ENCODE results near the gene EXPH5. TPM values are rescaled to one million over a fixed set of nuclear protein-coding genes. Genes with fewer than 3 reads are reported as not detected.

The EXPH5 gene
- total RNA-seq, 1 donor from 2014 or later = 0.59 TPM

- Mint-ChIP-seq H3K27me3 (ENCODE audit: unreplicated experiment) (peaks cover 7% of the 10 kb centered on the region), H3K36me3 (ENCODE audit: unreplicated experiment) (peaks cover 2% of the 10 kb centered on the region), H3K9me3 (ENCODE audit: unreplicated experiment) (peaks cover 4% of the 10 kb centered on the region), H3K27ac (ENCODE audit: unreplicated experiment) (no peak overlapping the region), H3K4me3 (ENCODE audit: unreplicated experiment) (no peak overlapping the region), H3K4me1 (ENCODE audit: unreplicated experiment) (no peaks in the 10 kb centered on the region)
- TF ChIP-seq, protein P1, sequence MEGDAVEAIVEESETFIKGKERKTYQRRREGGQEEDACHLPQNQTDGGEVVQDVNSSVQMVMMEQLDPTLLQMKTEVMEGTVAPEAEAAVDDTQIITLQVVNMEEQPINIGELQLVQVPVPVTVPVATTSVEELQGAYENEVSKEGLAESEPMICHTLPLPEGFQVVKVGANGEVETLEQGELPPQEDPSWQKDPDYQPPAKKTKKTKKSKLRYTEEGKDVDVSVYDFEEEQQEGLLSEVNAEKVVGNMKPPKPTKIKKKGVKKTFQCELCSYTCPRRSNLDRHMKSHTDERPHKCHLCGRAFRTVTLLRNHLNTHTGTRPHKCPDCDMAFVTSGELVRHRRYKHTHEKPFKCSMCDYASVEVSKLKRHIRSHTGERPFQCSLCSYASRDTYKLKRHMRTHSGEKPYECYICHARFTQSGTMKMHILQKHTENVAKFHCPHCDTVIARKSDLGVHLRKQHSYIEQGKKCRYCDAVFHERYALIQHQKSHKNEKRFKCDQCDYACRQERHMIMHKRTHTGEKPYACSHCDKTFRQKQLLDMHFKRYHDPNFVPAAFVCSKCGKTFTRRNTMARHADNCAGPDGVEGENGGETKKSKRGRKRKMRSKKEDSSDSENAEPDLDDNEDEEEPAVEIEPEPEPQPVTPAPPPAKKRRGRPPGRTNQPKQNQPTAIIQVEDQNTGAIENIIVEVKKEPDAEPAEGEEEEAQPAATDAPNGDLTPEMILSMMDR (IDR thresholded peaks at IDR 0.05) = no peak
- no peak for DNase-seq (ENCODE audit: extremely low spot score, unreplicated experiment)
Observed at GRCh38 chr11:108622341-108622740, 28.8 kb upstream of the EXPH5 start.

GRCh38 chr11:108620958-108621772 is 27.6 kb upstream of the EXPH5 start:
- Mint-ChIP-seq H3K4me1 (ENCODE audit: unreplicated experiment) (no peaks in the 10 kb centered on the region), H3K27ac (ENCODE audit: unreplicated experiment) (no peak overlapping the region), H3K9me3 (ENCODE audit: unreplicated experiment) (peaks cover 4% of the 10 kb centered on the region), H3K4me3 (ENCODE audit: unreplicated experiment) (no peak overlapping the region), H3K27me3 (ENCODE audit: unreplicated experiment) (peaks cover 7% of the 10 kb centered on the region), H3K36me3 (ENCODE audit: unreplicated experiment) (peaks cover 2% of the 10 kb centered on the region)
- TF ChIP-seq, protein P1 (IDR thresholded peaks at IDR 0.05) = no peak
- no peak for DNase-seq (ENCODE audit: extremely low spot score, unreplicated experiment)

DNA sequence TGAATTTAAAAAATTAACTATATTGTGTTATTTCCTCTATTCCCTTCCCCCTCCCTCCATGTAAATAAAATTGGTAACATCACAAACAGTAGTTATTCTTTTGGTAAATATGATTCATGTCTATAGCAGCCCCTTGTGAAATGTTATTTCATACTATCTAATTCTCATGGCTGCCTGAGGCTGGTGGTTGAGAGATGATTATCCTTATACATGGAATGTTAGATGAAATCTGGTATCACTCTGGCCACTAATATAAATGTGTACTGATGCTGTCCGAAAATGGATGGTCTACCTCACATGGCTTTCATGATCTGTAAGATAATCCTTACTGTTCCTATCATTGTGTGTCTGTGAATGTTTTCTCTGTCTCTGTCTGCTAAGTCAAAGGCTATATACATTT is 25.0 kb upstream of the EXPH5 start:
- peaks cover 4% of the 10 kb centered on the region for H3K9me3 Mint-ChIP-seq (ENCODE audit: unreplicated experiment)
- H3K27ac Mint-ChIP-seq (ENCODE audit: unreplicated experiment) = no peak overlapping the region

DNA sequence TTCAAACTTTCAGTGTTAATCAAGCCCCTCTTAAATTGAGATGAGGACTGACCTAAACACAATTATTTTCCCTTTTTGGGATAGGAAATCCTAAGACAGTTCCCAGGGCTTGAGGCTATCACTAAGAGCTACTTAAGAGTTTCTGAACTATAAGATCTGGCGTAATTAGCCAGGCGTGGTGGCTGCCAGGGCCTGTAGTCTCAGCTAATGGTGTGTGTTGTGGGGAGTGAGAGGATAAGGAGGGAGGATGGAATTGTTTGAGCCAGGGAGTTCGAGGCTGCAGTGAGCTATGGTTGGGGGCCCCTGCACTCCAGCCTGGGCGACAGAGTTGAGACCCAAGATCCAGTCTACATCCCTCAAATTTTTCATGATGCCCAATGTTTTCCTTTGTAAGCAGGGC is 23.5 kb upstream of the EXPH5 start:
- H3K4me1 Mint-ChIP-seq (ENCODE audit: unreplicated experiment) = no peaks in the 10 kb centered on the region
- H3K27ac Mint-ChIP-seq (ENCODE audit: unreplicated experiment) = no peak overlapping the region
- H3K27me3 Mint-ChIP-seq (ENCODE audit: unreplicated experiment) = no peaks in the 10 kb centered on the region
- no peaks in the 10 kb centered on the region for H3K9me3 Mint-ChIP-seq (ENCODE audit: unreplicated experiment)
- H3K4me3 Mint-ChIP-seq (ENCODE audit: unreplicated experiment) = no peak overlapping the region
- DNase-seq (ENCODE audit: extremely low spot score, unreplicated experiment) = no peak
- H3K36me3 Mint-ChIP-seq (ENCODE audit: unreplicated experiment) = no peaks in the 10 kb centered on the region
- TF ChIP-seq, protein P1 (IDR thresholded peaks at IDR 0.05) = no peak

More for the DNA sequence above, 25.0 kb upstream of the EXPH5 start:
- no peak for DNase-seq (ENCODE audit: extremely low spot score, unreplicated experiment)
- Mint-ChIP-seq H3K4me3 (ENCODE audit: unreplicated experiment) (no peak overlapping the region), H3K27me3 (ENCODE audit: unreplicated experiment) (peaks cover 3% of the 10 kb centered on the region), H3K4me1 (ENCODE audit: unreplicated experiment) (no peaks in the 10 kb centered on the region), H3K36me3 (ENCODE audit: unreplicated experiment) (peaks cover 2% of the 10 kb centered on the region)
- TF ChIP-seq, protein P1 (IDR thresholded peaks at IDR 0.05) = no peak

DNA sequence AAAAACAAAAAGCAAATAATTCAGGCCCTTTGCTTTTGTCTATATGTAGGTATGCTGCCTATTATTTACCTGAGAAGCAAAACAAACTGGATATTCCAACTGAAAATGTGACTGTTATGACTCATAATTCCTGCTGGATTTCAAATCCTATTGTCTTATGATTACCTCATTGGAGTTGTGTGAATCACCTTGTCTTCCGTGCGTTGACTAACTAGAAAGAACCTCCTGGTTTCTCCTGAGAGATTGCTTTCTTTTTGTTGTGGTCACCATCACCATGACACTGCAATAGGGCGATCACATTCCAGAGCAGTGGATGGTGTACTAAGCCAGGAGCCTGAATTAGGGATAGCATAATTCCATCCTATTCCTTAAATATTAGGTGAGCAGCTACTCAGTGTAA is 23.0 kb upstream of the EXPH5 start:
- TF ChIP-seq, protein P1 (IDR thresholded peaks at IDR 0.05) = no peak
- Mint-ChIP-seq H3K27ac (ENCODE audit: unreplicated experiment) (no peak overlapping the region), H3K4me1 (ENCODE audit: unreplicated experiment) (no peaks in the 10 kb centered on the region), H3K27me3 (ENCODE audit: unreplicated experiment) (no peaks in the 10 kb centered on the region), H3K4me3 (ENCODE audit: unreplicated experiment) (no peak overlapping the region), H3K9me3 (ENCODE audit: unreplicated experiment) (no peaks in the 10 kb centered on the region), H3K36me3 (ENCODE audit: unreplicated experiment) (no peaks in the 10 kb centered on the region)
- no peak for DNase-seq (ENCODE audit: extremely low spot score, unreplicated experiment)

All from osteocyte (in vitro differentiated cells).